ENCODE results near the gene MXI1. TPM values are rescaled to one million over a fixed set of nuclear protein-coding genes. Genes with fewer than 3 reads are reported as not detected.

Gene MXI1
- total RNA-seq, 4 donors from 2014 or later, result 58.2 to 100 (median 82.2) TPM

DNA sequence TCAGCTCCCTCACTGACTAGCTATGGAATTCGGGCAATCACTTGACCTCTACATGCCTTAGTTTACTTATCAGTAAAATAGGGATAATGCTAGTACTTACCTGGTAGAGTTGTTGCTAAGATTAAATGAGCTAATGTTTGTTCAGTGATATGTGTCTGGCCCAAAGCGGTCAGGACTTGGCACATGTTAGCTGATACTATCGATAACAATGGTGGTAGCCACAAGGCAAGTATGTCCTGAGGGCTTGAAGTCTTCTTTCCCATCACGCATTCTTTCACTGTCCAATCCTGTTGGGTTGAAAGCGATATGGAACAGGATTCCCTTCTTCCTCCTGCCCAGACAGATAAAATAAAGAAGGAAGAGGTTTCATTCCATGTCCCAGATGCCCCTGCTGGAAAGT, 25.5 kb upstream of the MXI1 start:
- TF ChIP-seq, protein P1, sequence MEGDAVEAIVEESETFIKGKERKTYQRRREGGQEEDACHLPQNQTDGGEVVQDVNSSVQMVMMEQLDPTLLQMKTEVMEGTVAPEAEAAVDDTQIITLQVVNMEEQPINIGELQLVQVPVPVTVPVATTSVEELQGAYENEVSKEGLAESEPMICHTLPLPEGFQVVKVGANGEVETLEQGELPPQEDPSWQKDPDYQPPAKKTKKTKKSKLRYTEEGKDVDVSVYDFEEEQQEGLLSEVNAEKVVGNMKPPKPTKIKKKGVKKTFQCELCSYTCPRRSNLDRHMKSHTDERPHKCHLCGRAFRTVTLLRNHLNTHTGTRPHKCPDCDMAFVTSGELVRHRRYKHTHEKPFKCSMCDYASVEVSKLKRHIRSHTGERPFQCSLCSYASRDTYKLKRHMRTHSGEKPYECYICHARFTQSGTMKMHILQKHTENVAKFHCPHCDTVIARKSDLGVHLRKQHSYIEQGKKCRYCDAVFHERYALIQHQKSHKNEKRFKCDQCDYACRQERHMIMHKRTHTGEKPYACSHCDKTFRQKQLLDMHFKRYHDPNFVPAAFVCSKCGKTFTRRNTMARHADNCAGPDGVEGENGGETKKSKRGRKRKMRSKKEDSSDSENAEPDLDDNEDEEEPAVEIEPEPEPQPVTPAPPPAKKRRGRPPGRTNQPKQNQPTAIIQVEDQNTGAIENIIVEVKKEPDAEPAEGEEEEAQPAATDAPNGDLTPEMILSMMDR (IDR thresholded peaks at IDR 0.05; ENCODE audit: low read depth), result no peak

DNA sequence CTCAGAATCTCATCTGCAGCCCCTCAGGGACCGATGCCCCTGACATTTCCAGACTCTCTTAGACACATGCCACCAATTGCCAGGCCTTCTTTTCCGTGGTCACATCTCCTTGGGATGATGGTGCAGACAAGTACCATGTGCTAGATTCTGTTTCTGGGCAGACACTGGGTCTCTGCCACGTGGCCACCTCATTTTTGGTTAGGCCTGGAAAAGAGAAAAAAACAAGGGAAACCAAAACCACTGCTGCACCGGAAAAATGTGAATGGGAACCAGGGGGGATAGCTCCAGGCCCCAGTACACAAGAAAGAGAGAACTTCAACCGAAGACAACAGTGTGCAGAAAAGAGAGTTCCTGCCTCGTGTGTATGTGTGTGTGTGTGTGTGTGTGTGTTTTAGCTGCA, 23.0 kb upstream of the MXI1 start:
- TF ChIP-seq, protein P1 (IDR thresholded peaks at IDR 0.05; ENCODE audit: low read depth), result no peak

DNA sequence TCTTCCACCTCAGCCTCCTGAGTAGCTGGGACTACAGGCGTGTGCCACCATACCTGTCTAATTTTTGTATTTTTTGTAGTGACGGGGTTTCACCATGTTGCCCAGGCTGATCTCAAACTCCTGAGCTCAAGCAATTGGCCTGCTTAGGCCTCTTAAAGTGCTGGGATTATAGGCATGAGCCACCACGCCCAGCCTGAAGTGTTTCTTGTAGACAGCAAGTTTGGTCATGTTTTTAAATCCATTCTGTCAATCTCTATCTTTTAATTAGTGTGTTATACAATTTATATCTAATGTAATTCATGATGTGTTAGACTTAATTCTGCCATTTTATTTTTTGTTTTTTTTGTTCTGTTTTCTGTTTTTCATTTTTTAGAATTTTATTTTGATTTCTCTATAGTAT, 17.2 kb upstream of the MXI1 start:
- TF ChIP-seq, protein P1 (IDR thresholded peaks at IDR 0.05; ENCODE audit: low read depth), result no peak

DNA sequence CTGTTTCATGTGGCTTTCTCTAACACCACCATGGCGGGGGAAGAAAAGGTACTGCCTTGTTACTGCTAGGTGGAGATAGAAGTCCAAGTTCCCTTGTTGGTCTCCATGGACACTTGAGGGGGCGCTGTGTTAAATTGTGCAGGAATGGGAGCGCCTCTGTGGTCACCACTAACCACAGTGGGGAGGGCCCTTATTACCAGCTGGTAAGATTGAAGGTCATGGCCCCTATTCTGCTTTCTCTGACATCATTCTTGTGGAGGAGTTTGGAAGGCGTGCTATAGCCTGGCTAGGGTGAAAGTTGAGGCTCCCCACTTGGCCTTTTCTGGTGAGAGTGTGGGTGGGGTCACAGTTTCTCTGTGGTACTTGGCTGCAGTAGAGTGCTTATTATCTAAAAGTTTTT, 14.9 kb upstream of the MXI1 start:
- TF ChIP-seq, protein P1 (IDR thresholded peaks at IDR 0.05; ENCODE audit: low read depth), result no peak

DNA sequence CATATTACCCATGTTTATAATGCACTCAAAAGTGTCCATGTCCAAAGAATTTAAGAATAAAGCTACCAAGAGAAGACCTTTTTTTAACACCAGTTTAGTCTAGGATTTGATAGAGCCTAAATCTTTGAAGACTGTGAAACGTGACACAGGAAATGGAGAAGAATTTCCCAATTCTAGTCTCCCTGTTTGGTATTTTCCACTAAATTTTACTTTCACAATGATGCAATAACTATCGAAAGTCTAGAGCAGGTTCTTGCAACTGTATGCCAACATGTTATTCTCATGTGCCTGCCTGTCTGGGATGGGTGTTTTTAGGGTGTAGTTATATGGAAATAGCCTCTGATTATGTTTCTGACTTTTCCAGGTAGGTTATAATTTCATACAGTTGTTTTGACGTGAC, 6.9 kb upstream of the MXI1 start:
- TF ChIP-seq, protein P1 (IDR thresholded peaks at IDR 0.05; ENCODE audit: low read depth), result no peak

DNA sequence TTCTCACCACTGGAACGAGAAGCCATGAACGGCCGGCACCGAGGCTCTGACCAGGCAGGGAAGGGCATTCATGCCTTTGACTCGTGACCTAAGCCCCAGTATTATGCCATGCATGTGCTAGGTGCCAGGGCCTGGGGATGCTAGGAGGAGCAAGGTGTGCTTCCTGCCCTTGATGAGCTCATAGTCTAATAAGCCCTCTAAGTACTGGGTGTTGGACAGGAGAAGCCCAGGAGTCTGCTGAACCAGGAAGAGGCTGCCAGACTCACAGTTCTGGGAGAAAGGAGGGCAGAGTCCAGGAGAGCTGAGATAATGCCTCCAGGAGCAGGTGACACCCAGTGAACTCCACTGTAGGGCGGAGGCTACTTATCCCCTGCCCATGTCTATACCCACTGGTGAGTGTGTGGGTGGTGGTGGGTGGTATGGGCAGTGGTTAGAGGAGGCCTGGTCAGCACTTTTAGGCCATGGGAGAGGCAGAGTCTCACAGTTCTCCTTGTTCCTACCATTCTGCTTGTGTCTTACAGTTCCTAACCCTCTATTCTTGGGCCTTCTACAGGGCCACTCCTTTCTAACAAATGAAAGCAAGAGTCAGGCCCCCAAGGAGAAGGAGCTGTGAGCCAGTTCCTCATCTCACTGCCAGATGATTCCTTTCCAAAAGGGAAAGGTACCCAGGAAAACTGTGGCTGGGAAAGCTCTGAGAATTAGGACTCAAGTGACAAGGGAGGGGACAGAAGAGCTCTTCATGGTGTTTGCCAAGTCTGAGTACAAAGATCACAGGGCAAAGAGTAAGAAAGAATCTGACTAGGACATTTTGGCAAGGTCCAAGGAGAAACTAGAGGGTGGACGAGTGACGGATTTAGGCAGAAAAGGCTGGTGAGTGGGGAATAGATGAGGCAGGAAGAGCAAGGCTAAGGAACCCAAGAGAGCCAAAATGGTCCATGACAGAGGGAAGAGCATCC, 3.6 kb upstream of the MXI1 start:
- TF ChIP-seq, protein P1 (IDR thresholded peaks at IDR 0.05; ENCODE audit: low read depth), result no peak

DNA sequence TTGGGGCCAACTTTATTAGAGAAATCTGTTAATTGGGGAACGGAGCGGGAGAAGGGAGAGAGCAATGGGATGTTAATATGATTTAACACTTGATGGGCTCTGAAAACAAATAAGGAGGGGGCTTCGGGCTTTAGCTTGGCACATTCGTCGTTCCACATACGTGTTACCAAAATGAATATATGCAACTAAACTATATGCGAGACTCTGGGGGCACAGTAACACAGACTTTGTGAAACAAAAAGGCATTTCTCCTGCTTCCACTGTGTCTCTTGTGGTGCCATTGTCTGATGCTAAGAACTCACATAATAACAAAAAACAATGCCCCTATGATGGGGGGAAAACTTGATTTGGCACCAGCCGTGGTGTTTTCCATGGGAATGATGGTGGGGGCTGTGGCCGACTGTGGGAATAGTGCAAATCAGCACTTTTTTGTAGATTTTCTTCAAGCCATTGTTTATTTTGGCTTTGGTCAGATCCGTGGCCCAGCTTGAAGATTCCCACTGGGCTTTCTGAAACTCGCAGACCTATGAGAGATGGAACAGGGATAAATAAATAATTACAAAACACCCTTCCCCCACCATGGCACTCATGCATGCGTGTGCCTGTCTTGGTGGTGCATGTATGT, 2.2 kb upstream of the MXI1 start:
- TF ChIP-seq, protein P1 (IDR thresholded peaks at IDR 0.05; ENCODE audit: low read depth), result no peak
